Thyroid gland (tissue), 4 donors: Measurements from ENCODE around the gene SEL1L3. TPM values are rescaled to one million over a fixed set of nuclear protein-coding genes. Genes with fewer than 3 reads are reported as not detected.

Source experiments
- DNase-seq, 2 donors: peaks; one replicate each; pipeline ENCODE4 v3.0.0-alpha.2; 2019
- H3K27ac ChIP-seq, 3 donors: fragments of 200-600 bp; sonication (generic); 1 replicate in 2 of 3; 2 replicates in 1 of 3; pipeline ENCODE4 v1.5.1; 2016 to 2019; ENCODE audit warnings: mild to moderate bottlenecking in 1 of 3, moderate library complexity in 1 of 3
- H3K27me3 ChIP-seq: fragments of 200-600 bp; sonication (generic); one replicate; pipeline ENCODE4 v1.5.1; 2019
- H3K36me3 ChIP-seq, 2 donors: fragments of 200-600 bp; sonication (generic); one replicate each; pipeline ENCODE4 v1.5.1; 2016 to 2019
- H3K4me1 ChIP-seq, 2 donors: fragments of 200-600 bp; sonication (generic); one replicate each; pipeline ENCODE4 v1.5.1; 2017 to 2019
- H3K4me3 ChIP-seq, 3 donors: fragments of 200-600 bp; sonication (generic); replicated peaks in 1 of 3; 1 replicate in 2 of 3; 2 replicates in 1 of 3; pipeline ENCODE4 v1.5.1; 2016; ENCODE audit warnings: mild to moderate bottlenecking in 1 of 3
- H3K9me3 ChIP-seq: fragments of 200-600 bp; sonication (generic); one replicate; pipeline ENCODE4 v1.5.1; 2017
- POLR2A ChIP-seq, 2 donors: fragments of 450-650 bp; IDR thresholded peaks; one replicate each; pipeline ENCODE4 v1.6.1; 2017; ENCODE audit warnings: antibody characterized with exemption in 2 of 2, mild to moderate bottlenecking in 2 of 2, moderate library complexity in 1 of 2
- WGBS, 2 donors: methylation state at CpG; one replicate each; pipeline ENCODE4 v1.1.5; 2017; 5-methylcytosine and 5-hydroxymethylcytosine counted together
- intact Hi-C: fragments of 100-400 bp; cut with DNase I; formaldehyde crosslinking; loops from one replicate; pipeline ENCODE4 v1.15.1; 2023
- total RNA-seq, 4 donors: library from RNA; depleted of rRNA; stranded (reverse); fragments of >200 nt; gene quantifications; one replicate each; pipeline ENCODE4 v1.2.3, GENCODE V29; 2016
- TF ChIP-seq, protein P1 (sequence below), 6 experiments: fragments of 200-600 bp in 3 of 6; fragments of 450-650 bp in 3 of 6; sonication (generic) in 3 of 6; IDR thresholded peaks; one replicate each; pipeline ENCODE4 v1.5.1; 2016 to 2019; ENCODE audit warnings: antibody characterized with exemption in 6 of 6, mild to moderate bottlenecking in 2 of 6, inconsistent platforms in 1 of 6, moderate library complexity in 1 of 6

The SEL1L3 gene
- total RNA-seq, 4 donors from 2014 or later = 18.5 to 81.4 (median 32.4) TPM

DNA sequence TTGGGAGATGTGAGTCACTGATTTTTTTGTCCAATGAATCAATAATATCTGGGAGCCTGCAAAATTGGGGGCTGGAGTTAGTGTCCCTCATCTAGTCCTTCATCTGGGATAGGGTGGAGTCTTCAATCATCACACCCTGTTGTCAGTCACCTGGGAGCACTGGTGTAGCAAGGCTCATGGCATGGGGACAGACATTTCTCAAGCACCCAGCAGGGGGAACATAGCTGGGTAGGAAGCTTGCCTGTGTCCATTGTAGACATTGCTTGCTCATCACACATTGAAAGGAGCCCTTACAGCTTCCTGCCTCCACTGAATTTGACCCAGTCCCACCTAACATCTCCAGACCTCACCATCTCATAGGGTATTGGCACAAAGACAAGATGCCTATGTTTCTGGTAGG, 61.2 kb downstream of the SEL1L3 start:
- H3K27me3 ChIP-seq = no peaks in the 10 kb centered on the region
- intact Hi-C loops = no loop called here
- TF ChIP-seq, protein P1, sequence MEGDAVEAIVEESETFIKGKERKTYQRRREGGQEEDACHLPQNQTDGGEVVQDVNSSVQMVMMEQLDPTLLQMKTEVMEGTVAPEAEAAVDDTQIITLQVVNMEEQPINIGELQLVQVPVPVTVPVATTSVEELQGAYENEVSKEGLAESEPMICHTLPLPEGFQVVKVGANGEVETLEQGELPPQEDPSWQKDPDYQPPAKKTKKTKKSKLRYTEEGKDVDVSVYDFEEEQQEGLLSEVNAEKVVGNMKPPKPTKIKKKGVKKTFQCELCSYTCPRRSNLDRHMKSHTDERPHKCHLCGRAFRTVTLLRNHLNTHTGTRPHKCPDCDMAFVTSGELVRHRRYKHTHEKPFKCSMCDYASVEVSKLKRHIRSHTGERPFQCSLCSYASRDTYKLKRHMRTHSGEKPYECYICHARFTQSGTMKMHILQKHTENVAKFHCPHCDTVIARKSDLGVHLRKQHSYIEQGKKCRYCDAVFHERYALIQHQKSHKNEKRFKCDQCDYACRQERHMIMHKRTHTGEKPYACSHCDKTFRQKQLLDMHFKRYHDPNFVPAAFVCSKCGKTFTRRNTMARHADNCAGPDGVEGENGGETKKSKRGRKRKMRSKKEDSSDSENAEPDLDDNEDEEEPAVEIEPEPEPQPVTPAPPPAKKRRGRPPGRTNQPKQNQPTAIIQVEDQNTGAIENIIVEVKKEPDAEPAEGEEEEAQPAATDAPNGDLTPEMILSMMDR (IDR thresholded peaks at IDR 0.05) = no peak
- TF ChIP-seq POLR2A (IDR thresholded peaks at IDR 0.05) = no peak
- no peak for DNase-seq
- H3K9me3 ChIP-seq = no peaks in the 10 kb centered on the region
- peaks cover 0 to 6% of the 10 kb centered on the region in 2 donors for H3K36me3 ChIP-seq
- no peak overlapping the region for H3K4me3 ChIP-seq
- no peaks in the 10 kb centered on the region for H3K4me1 ChIP-seq
- H3K27ac ChIP-seq = no peak overlapping the region

GRCh38 chr4:25800245-25800644, 62.5 kb downstream of the SEL1L3 start:
- H3K4me1 ChIP-seq = no peaks in the 10 kb centered on the region
- no peaks in the 10 kb centered on the region for H3K9me3 ChIP-seq
- peaks cover 0 to 6% of the 10 kb centered on the region in 2 donors for H3K36me3 ChIP-seq
- TF ChIP-seq, protein P1 (IDR thresholded peaks at IDR 0.05) = no peak
- no peak for TF ChIP-seq POLR2A (IDR thresholded peaks at IDR 0.05)
- DNase-seq = no peak
- WGBS, 2 donors = 88 to 93% methylated on average over 2 of the region's 2 CpGs
- H3K27me3 ChIP-seq = no peaks in the 10 kb centered on the region
- H3K4me3 ChIP-seq = no peak overlapping the region
- intact Hi-C loops = no loop called here
- H3K27ac ChIP-seq = no peak overlapping the region

DNA sequence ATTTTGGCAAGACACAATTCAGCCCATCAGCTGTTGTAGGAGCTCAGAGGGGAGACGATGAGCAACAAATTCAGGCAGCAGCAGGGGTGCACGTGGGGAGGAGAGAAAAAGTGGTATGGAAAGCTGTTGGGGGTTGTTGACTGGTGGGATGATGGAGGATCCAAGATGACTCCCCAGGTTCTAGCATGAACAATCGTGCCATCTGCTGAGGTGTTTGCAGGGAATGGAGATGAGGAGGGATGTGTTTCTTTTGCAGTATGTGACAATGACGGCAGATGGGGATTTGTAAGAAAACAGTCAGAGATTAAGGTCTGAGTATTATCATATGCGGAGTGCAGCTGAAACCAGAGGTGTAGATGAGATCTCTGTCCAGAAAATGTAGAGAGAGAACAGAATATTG, 63.3 kb downstream of the SEL1L3 start:
- TF ChIP-seq, protein P1 (IDR thresholded peaks at IDR 0.05) = no peak
- TF ChIP-seq POLR2A (IDR thresholded peaks at IDR 0.05) = no peak
- WGBS, 2 donors = 86 to 89% methylated on average over 5 of the region's 5 CpGs
- DNase-seq = no peak
- no peaks in the 10 kb centered on the region for H3K4me1 ChIP-seq
- intact Hi-C loops = no loop called here
- H3K9me3 ChIP-seq = no peaks in the 10 kb centered on the region
- no peaks in the 10 kb centered on the region for H3K27me3 ChIP-seq
- peaks cover 0 to 6% of the 10 kb centered on the region in 2 donors for H3K36me3 ChIP-seq
- no peak overlapping the region for H3K27ac ChIP-seq
- no peak overlapping the region for H3K4me3 ChIP-seq

DNA sequence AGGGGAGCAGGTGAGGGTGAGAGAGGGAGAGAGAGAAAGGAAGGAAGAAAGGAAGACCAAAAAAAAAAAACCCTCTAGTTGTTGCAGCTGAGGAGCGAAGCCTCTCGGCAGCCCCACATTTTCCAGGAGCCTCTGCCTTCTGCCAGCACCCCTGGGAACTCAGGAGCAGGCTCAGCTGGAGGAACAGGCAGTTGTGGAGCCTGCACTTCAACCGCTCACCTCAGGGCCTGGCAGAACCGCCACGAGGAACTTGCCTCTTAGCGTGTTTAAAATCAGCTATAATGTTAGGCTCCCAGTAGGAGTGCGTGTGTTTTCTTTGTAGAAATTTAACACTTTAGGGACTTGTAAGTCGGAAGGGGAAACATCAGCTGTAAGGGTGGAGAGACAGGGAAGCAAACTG, 65.7 kb downstream of the SEL1L3 start:
- TF ChIP-seq, protein P1 (IDR thresholded peaks at IDR 0.05) = no peak
- no peak for TF ChIP-seq POLR2A (IDR thresholded peaks at IDR 0.05)
- Histone ChIP-seq H3K27me3 (no peaks in the 10 kb centered on the region), H3K36me3 (no peaks in the 10 kb centered on the region), H3K27ac (no peak overlapping the region), H3K9me3 (no peaks in the 10 kb centered on the region), H3K4me3 (no peak overlapping the region), H3K4me1 (no peaks in the 10 kb centered on the region)
- WGBS, 2 donors = 62 to 73% methylated on average over 8 of the region's 8 CpGs
- DNase-seq = no peak
- intact Hi-C loops = no loop called here

DNA sequence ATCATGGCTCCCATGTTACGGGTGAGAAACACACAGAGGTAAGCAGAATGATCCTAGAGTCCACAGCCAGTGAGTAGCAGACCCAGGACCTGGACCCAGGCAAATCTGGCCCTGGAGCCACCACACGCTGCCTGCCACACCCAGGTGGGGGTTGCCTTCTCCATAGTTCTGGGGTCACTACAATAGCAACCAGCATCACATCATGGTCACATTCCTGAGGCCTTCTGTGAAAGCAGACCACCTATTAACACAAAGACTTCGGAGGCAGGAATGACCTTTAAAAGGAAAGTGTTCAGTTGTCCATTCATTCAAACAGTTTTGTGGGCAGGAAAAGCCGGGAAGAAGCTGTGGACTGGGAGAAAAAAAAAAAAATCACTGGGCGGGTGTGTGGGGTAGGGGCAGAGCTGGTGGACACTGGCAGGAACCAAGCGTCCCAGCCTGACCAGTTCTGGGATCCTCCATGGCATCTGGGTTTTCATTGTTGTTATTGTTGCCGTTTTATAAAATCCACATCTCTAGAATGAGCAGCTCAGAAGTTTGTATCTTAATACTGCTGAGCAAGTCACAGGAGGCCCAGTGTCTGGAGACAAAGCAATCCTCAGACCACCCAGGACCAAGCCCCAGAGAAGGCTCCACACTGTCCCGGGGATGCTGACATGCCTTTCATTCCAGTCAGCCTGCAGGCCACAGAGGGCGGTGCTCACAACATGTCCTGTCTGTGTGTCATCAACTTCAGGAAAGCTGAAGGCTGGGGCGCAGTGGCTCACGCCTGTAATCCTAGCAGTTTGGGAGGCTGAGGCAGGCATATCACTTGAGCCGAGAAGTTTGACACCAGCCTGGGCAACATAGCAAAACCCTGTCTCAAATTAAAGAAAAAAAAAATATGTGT, 67.0 kb downstream of the SEL1L3 start:
- no peak for DNase-seq
- no peak overlapping the region for H3K4me3 ChIP-seq
- WGBS, 2 donors = 82% methylated on average over 12 of the region's 12 CpGs
- H3K36me3 ChIP-seq = no peaks in the 10 kb centered on the region
- H3K9me3 ChIP-seq = no peaks in the 10 kb centered on the region
- no peak for TF ChIP-seq POLR2A (IDR thresholded peaks at IDR 0.05)
- TF ChIP-seq, protein P1 (IDR thresholded peaks at IDR 0.05) = no peak
- intact Hi-C loops = no loop called here
- no peaks in the 10 kb centered on the region for H3K27me3 ChIP-seq
- H3K4me1 ChIP-seq = no peaks in the 10 kb centered on the region
- H3K27ac ChIP-seq = no peak overlapping the region
